VCaP (cell line): ENCODE measurements around the gene DNAH8.
"Not testable (repeated sequence)": the region's sequence is repeated elsewhere in the genome, so short reads cannot be mapped to it uniquely, and the experiment has no call there.

Source experiments
- H3K27ac ChIP-seq: fragments of 450-650 bp; 2 replicates; pipeline ENCODE4 v1.5.1; 2017
- TF ChIP-seq, protein P1 (sequence below): fragments of 450-650 bp; conservative IDR thresholded peaks from 2 replicates; pipeline ENCODE4 v1.5.1; 2017; ENCODE audit warnings: mild to moderate bottlenecking, moderate library complexity

Gene DNAH8

GRCh38 chr6:38906582-38906981, 191.5 kb downstream of the DNAH8 start:
- no peak overlapping the region for H3K27ac ChIP-seq
- TF ChIP-seq, protein P1, sequence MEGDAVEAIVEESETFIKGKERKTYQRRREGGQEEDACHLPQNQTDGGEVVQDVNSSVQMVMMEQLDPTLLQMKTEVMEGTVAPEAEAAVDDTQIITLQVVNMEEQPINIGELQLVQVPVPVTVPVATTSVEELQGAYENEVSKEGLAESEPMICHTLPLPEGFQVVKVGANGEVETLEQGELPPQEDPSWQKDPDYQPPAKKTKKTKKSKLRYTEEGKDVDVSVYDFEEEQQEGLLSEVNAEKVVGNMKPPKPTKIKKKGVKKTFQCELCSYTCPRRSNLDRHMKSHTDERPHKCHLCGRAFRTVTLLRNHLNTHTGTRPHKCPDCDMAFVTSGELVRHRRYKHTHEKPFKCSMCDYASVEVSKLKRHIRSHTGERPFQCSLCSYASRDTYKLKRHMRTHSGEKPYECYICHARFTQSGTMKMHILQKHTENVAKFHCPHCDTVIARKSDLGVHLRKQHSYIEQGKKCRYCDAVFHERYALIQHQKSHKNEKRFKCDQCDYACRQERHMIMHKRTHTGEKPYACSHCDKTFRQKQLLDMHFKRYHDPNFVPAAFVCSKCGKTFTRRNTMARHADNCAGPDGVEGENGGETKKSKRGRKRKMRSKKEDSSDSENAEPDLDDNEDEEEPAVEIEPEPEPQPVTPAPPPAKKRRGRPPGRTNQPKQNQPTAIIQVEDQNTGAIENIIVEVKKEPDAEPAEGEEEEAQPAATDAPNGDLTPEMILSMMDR: no peak

GRCh38 chr6:38907264-38907663, 192.2 kb downstream of the DNAH8 start:
- TF ChIP-seq, protein P1: no peak
- H3K27ac ChIP-seq: no peak overlapping the region

GRCh38 chr6:38909015-38909730, 194.1 kb downstream of the DNAH8 start:
- no peak overlapping the region for H3K27ac ChIP-seq
- TF ChIP-seq, protein P1: no peak

- TF ChIP-seq, protein P1: no peak
- no peak overlapping the region for H3K27ac ChIP-seq
Observed at GRCh38 chr6:38910207-38910606, 195.1 kb downstream of the DNAH8 start.

GRCh38 chr6:38912378-38912777, 197.3 kb downstream of the DNAH8 start:
- H3K27ac ChIP-seq: no peak overlapping the region
- TF ChIP-seq, protein P1: no peak

DNA sequence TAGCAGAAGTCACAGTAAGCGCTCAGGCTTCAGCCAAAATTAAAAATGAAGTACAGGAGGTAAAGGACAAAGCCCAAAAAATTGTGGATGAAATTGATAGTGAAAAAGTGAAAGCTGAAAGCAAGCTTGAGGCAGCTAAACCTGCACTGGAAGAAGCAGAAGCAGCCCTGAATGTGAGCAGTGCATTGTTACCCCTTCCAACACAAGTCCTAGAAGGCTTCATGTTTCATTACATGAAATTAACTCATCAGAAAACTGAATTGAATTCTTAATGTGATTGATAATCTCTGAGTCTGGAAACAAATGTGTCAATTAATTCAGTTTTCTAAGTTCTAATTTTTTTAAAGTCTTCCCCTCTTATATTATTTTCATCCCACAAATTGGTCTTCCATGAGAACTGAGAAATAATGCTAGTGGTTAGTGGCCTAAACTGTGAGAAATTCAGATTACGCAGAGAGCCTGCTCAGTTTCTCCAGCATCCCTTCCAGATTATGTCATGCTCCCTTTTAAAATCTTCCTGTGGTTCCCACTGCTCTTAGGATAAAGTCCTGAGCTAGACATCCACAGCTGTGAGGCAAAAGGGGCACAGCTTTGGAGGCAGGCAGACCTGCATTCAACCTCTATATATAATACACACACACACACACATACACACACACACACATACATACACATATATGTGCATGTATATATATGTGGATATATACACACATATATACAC, 200.3 kb downstream of the DNAH8 start:
- TF ChIP-seq, protein P1: no peak
- H3K27ac ChIP-seq: no peak overlapping the region

GRCh38 chr6:38921540-38921939, 206.4 kb downstream of the DNAH8 start:
- not testable (repeated sequence) for H3K27ac ChIP-seq
